Activated CD8-positive, alpha-beta memory T cell treated with anti-CD3 and anti-CD28 coated beads, Interleukin-2, amount 50 U/mL, for 1 hour (primary cell): ENCODE measurements around the gene FGD4.

Source experiments
- DNase-seq: peaks from one replicate; pipeline ENCODE4 v3.0.0-alpha.2; 2020; ENCODE audit errors: extremely low read depth

FGD4 gene

DNA sequence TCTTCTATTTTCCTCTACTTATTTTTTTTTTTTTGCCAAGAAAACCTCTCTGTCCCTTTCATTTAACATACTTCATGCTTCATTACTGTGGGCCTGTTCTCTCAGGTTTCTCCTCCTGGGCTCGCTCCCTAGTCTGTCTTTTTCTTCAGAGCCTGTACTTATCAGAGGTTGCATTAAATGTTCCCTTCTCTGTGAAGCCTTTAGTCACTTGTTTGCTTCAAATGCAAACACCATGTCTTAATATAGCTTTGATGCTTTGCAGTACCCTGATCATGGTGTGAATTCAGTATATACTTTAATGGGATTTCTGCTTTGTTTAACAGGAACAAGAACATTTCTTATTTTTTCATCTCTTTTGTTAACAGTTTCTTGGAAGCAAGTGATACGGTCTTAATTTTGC, 207.1 kb downstream of the FGD4 start:
- no peak for DNase-seq

DNA sequence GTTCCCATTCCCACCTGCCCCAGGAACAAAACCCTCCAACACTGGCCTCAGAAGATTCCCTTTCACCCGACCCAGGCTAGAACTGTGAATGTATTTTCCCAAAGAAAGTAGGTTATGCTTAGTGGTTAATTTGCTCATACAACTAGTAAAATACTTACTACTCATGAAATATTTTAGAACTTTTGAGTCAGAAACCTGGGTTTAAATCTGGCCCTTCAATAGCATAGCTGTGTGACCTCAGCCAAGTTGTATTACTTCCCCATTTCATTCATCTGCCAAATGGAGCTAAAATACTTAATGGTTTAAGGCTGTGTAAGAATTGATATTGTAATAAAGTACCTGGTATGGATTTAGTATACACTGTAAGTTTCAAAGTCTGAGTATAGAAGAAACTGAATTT, 210.6 kb downstream of the FGD4 start:
- no peak for DNase-seq

DNA sequence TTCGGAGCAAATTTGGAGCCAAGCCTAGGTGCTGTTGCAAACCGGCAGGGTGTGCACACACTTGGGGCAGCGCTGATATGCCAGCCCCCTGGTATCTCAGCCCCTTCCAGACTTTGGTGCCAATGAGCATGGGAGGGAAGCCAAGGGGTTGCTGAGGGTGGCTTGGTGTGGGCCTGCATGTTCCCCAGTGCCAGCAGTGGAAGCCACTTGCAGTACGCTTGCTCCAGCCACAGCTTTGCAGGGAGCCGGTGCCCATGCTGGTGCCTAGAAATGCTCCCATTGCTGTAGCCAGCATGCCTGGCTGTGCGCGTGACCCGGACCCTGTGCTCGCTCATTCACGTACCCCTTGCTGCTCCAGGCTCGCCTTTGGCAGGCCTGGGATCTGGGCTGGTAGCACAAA, 212.6 kb downstream of the FGD4 start:
- no peak for DNase-seq

DNA sequence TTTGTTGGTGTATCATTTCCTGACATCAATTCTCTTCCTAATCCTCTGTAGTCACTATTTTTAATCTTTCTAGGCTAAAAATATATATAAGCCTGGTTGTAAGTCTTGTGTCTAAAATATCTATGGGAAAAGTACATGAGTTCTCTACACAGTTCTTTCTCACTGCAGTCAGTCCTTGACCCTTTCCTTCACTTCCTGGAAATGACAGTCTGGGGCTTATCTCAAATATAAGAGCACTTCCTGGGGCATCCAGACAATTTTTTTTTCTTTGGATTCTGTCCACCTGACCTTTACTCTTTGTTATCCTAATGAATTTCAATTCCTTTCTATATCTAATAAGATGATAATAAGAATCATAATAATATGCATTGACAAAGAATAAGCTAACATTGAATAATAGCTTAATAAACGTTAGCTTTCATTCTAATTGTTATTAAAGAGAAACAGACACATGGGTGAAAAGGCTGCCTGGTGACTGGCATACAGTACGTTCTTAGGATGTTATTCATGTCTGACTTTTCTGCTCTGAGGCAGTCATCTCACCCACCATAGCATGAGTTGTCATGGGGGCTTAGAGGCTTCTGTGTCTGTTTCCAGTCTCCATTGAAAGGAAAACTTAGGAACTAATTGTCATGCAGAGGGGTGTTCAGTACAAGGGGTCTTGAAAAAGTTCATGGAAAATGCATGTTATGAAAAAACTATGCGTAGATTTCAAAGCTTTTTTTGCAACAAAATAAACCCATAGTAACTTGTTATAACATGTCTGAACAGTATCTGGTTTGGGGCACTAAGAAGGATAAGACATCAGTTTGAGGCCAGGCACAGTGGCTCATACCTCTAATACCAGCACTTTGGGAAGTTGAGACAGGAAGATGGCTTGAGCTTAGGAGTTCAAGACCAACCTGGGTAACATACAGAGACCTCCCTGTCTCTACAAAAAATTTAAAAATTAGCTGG, 213.6 kb downstream of the FGD4 start:
- DNase-seq, result no peak

DNA sequence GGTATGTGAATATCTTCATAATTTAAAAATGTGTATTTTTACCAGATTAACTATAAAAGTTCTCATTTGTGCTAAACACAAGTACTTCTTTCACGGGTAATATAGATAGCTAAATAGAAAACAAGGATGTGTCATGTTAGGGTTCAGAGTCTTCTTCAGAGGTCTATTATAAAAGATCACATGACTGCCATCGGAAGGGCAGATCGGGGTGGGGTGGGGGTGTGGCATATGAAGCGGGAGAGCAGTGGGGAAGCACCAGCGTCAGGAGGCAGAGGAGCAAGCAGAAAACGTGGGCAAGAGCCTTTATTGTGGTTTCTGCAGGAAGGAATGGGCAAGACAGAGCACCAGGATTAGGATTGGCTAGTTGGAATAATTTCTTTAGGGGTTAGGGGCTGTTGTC, 216.1 kb downstream of the FGD4 start:
- DNase-seq, result no peak

DNA sequence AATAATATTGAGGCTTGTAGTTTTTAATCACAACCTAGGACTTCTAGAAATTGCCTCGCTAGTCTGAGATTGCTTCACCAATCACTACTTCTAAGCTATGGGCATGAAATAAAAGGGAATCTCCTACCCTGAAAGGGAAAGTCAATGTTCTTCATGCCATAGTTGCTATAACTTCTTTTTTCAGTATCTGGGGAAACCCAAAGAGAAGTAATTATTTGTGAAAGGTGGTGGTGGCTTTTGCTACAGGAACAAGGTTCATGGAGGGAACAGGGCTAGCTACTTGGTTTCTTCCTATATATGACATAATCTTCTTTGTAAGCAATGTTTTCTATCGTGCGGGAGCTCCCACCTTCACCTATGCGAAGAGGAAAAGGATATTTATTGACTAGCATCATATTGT, 218.2 kb downstream of the FGD4 start:
- DNase-seq, result no peak

DNA sequence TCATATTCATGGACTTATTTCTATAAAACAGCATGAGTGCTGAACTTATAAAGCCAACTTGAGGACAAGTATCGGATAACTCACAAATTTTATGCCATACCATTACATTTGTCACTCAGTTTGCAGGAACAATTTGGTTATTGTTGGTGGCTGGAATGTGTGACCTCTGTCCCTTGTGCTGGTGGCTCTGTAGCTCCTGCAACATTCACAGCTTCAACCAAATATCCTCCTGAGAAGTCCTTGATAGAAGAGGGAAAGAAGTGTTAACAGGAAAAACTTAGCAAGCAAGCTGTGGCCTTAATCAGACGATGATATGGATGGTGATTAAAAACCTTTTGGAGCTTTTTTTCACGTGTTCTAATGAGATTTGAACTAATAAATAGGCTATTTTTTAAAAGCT, 218.8 kb downstream of the FGD4 start:
- no peak for DNase-seq

DNA sequence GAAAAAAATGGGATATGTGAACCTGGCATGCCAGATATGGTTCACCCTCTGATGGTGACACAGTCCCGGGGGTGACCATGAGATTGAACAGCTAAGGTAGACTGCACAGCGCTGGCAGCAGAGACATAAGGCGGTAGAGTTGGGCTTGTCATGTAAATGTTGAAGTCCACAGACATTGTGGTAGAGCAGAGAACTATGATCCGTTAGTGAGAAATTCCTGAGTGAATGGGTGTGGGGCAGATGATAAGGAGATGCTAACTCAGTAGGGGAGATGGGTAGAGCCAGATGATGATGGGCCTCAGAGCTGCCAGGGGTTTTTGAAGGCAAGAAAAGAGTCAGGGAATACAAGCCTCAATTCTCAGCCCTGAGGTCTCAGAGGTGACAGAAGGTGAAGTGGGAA, 228.6 kb downstream of the FGD4 start:
- no peak for DNase-seq

DNA sequence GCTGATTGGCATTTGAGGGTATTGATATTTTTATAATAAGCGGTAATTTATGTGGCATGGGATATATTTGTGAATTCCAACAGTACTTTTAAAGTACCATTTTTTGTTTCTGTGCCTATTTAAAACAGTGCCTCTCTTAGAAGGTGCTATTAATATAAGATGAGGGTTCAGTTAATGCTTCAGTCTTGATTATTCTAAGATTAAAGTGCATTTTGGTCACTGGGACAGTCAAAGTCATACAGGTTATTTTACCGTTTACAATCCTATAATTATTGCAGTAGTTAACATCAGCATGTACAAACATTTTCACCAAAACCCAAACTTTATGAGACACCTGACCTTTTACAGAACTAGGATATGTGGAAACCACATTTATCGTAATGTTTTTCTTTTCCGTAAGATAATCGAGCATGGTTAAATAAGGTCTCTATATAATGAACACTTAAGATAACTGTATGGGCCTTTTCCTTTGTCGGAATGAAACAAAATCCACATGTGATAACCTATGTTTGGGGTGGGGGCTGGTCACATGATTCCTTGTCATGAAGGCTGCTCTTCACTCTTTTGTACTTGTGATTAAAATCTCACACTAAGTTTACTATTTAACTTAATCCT, 242.0 kb downstream of the FGD4 start:
- no peak for DNase-seq

DNA sequence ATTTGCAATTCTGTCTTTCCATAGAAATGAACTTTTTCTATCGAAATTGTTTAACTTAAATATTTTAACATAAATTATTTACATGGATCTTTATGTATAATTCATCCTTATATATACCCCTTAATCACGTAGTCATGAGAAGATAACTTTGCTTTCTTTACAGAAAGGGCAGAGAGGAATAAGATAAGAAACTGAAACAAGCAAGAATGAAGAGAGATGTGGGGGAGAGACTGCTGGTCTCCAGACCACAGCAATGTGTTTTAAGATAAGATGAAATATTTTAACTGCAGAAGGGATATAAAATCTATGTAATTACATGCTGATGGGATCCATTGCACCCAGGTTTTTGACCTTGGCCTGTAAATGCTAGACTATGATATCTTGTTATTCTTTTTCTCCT, 245.1 kb downstream of the FGD4 start:
- DNase-seq, result no peak

DNA sequence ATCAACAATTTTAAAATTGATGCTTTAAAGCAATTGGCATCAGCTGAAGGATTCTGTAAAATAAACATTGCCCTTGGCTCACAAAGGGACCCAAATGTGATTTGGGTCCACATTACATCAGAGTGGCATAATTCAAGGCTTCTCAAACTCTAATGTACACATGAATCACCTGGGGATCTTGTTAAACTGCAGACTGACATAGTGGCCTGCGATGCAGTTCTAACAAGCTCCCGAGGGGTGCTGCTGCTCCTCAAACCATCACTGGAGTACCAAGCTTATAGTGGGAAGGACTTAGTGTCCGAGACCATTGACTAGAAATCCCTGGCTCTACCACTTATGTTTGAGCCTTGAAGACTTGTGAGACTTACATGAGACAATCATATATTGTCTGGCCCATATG, 247.9 kb downstream of the FGD4 start:
- DNase-seq, result no peak

DNA sequence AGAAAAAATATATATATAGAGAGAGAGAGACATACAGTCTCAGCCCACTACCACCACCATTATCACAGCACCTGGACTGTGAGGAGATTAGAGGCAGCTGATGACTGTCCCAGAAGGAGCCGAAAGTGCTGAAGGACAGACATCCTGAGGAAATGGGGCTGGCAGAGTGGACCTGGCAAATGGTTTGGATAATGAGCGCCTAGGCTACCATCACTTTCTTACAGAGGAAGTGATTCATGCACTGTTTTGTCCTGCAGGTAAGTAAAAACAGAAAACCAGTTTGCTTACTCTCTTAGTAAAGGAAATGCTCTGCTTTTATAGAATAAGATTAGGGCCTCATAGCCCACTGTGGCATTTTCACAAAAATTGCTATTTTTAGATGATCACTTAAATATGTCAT, 251.2 kb downstream of the FGD4 start:
- DNase-seq, result no peak

DNA sequence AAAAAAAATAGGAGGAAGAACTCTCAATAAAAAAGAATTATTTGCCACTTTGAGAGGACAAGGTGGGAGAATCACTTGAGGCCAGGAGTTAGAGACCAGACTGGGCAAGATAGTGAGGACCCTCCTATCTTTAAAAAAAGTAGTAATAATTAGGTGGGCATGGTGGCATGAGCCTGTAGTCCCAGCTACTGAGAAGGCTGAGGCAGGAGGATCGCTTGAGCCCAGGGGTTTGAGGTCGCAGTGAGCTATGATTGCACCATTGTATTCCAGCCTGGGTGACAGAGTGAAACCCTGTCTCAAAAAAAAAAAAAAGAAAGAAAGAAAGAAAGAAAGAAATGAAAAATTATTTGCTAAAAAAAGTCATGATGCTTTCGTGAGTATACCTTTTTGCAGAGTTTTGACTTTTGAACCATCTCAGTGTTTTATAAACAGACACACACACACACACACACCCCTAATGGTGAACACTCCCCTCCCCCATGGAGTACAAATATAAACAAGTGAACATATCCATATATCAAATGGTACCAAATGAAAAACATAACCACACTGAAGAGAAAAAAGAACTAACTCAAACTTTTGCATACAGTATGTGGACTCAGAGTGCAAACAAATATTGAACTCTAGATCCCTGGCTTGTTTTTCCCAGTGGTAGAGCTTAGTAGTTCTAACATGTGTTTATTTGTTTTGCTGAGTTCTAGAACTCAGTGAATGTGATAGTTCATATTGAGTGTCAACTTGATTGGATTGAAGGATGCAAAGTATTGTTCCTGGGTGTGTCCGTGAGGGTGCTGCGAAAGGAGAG, 252.0 kb downstream of the FGD4 start:
- no peak for DNase-seq

DNA sequence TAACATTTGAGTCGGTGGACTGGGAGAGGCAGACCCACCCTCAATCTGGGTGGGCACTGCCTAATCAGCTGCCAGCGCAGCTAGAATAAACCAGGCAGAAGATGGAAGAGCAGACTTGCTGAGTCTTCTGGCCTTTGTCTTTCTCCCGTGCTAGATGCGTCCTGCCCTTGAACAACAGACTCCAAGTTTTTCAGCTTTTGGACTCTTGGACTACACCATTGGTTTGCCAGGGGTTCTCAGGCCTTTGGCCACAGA, 252.5 kb downstream of the FGD4 start:
- no peak for DNase-seq

DNA sequence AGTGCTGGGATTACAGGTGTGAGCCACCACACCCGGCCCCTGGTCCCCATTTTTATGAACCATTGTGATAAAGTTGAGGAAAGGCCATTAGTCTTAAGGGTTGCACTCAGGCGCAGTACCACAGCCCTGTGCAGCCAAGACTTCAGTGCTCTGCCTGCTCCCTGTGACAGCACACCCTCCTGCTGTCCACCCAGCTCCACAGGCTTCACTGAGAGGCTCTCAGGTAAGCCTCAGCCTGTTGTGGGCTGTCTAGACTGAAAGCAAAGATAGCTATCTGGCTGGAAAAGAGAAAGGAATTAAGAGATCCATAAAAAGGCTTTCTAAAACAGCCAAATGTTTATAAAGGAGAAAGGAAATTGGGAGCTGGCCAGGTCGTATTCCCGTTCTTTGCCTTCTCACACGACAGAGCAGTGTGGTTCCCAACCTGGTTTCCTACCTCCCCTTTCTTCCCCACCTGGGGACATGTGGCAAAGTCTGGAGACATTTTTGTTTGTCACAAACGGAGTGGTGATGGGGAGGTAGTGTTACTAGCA, 260.6 kb downstream of the FGD4 start:
- DNase-seq, result no peak

DNA sequence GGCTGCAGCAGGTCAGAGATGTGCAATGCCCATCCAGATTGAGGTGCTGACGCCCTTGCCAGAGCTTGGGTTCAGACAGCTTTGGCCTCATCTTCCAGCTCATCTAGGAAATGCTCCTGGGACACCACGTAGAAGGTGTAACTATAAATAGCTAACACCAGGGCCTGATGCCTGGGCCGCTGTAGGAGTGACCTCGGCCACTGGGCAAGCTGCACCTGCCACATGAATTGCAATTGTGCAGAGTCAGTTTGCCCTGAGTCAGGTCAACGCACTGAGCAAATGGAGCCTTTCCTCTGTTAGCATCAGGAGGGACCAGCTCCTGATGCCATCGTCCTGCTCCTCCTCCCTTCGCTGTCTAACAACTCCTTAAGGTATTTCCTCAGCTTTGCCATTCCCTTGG, 262.3 kb downstream of the FGD4 start:
- no peak for DNase-seq

DNA sequence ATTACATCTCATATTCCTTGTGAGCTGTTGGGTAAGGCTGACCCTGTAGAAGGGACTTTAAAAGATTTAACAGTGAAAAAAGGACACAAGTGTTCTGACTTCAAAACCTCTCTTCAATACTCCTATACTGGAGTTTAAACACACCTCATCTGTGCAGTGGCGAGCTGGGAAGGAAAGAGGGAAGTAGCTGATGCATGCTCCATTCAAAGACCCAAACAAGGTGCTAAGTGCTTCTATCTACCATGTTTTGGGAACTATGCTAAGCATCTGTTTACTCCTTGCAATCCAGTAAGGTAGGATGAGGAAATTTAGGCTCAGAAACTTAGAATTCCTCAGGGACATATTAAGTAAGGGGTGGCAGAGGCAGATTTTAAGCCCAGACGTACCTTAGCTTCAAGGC, 263.3 kb downstream of the FGD4 start:
- no peak for DNase-seq

DNA sequence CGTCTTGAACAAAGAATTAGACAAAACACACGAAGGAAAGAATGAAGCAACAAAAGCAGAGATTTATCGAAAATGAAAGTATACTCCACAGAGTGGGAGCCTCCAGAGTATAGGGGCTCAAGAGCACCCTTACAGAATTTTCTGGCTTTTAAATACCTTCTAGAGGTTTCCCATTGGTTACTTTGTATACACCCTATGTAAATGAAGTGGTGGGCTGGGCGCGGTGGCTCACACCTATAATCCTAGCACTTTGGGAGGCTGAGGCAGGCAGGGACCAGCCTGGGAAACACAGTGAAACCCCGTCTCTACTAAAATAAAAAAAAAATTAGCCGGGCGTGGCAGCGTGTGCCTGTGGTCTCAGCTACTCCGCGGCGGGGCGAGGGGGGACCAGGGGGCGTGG, 266.7 kb downstream of the FGD4 start:
- DNase-seq, result no peak

DNA sequence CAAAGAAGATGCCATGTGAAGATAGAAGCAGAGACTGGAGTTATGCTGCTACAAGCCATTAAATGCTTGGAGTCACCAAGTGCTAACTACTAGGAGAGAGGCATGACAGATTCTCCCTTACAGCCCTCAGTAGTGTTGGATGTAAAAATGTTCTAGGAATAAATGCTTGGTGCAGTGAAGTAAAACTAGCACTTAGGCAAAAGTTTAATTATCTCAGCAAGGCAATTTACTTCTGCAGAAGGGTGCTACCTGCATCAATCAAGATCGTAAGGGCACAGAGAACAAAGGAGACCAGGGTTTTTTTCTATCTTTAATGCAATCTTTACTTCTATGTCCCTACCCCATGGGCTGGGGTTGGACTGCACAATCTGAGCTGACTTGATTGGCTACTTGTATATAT, 270.2 kb downstream of the FGD4 start:
- no peak for DNase-seq

DNA sequence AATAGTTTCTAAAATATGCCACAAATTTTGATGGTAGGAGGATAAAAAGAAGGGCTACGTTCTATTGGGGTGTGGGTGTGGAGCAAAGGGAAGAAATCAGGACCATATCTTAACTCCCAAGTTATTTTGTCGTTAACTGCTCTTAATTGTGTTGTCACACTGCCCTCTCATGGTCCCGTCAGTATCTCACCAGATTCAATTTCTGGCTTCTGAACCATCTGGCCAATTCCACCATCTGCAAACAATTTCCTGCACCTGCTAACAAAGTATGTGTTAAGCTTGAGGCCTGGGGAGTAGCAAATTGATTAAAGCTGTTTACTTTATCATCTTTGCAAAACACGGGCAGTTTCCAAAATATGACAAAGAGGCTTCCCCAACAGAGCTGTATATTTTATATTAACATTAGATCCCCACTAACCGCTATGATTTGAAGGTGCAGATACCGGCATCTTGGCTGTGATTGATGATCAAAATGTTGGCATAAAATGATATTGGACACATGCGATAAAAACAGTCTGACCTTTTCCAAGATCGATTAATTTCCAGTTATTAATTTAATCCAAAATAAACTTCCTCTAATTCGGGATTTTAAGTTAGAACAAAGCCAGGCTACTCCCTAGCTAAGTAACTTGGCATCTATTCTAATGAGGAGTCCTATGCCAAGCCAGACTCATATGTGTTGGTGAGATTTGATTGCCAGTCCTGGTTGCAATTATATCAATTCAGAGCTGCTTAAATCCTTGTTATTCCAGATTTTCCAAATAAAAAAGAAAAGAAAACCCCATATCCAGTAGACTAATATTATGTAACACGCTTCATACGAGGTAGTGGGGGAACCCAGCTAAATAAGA, 272.8 kb downstream of the FGD4 start:
- DNase-seq, result no peak

DNA sequence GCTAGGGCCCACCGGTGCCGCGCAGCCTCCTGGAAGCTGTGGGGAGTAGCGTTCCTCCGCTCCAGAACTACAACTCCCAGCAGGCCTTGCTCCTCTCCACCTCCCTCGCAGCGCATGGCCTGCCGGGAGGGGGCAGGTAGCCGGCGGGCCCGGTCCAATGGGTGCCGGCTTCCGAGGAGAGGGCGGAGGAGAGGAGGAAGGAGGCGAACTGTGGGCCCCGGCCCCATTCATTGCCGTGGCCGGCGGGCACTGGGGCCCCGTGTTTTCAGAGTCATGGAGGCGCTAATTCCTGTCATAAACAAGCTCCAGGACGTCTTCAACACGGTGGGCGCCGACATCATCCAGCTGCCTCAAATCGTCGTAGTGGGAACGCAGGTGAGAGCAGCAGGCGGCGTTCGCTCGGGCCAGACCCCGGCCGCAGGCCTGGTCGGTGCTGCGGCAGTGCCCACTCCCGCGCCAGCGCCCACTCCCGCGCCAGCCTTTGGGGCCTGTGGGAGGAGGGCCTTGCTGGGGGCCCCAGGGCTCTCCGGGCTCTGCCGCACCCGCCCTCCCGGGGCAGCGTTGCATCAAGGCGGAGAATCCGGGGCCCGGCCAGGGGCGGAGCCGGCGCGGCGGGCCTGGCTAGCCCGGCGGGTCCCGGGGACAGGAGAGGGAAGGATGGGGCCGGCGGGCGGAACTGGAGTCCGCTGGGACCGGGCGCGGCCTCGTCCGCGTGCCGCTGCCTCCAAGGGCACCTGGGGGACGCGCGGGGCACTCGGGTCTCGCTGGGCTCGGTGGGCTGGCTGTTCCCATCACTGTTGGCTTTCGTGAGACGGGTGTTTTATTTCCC, 279.9 kb downstream of the FGD4 start, which contains the start of gene DNM1L:
TSS of gene DNM1L (plus strand) at position 211 of the 829 bp plus-strand sequence. CDS start at position 274, 63 bp downstream.
- peak; percentile 77 for DNase-seq
